SW 1271 (cell line): Measurements from ENCODE around the gene FLYWCH2.

Experiments
- DNase-seq, 2 experiments: peaks; one replicate each; lab custom pipeline; 2025; lab: John Stamatoyannopoulos, UW

The FLYWCH2 gene

GRCh38 chr16:2853531-2854073 lies 29.4 kb upstream of the FLYWCH2 start:
- DNase-seq = no peak

- DNase-seq = no peak
These were observed 28.2 kb upstream of the FLYWCH2 start for GRCh38 chr16:2854700-2855309.

- DNase-seq = no peak
These were observed 27.5 kb upstream of the FLYWCH2 start for GRCh38 chr16:2855536-2855935.

- no peak for DNase-seq
These were observed 26.8 kb upstream of the FLYWCH2 start for GRCh38 chr16:2856061-2856670.

- DNase-seq = no peak
These were observed 26.1 kb upstream of the FLYWCH2 start for GRCh38 chr16:2856686-2857450.

- DNase-seq = no peak
These were observed 25.4 kb upstream of the FLYWCH2 start, which contains the start of gene PRSS22 for GRCh38 chr16:2857451-2858244. TSS of gene PRSS22 (minus strand) at chr16:2858170. CDS start at chr16:2858104, 66 bp downstream.

- DNase-seq = no peak
These were observed 24.6 kb upstream of the FLYWCH2 start for GRCh38 chr16:2858245-2859025.

GRCh38 chr16:2859686-2860265 lies 23.2 kb upstream of the FLYWCH2 start:
- DNase-seq = no peak

- no peak for DNase-seq
These were observed 22.0 kb upstream of the FLYWCH2 start for GRCh38 chr16:2860826-2861567.

GRCh38 chr16:2865651-2866050 lies 17.4 kb upstream of the FLYWCH2 start:
- DNase-seq = no peak

- no peak for DNase-seq
These were observed 16.6 kb upstream of the FLYWCH2 start for GRCh38 chr16:2866431-2866830.

- DNase-seq = no peak
These were observed 15.4 kb upstream of the FLYWCH2 start for GRCh38 chr16:2867661-2867986.

GRCh38 chr16:2867987-2868789 lies 14.8 kb upstream of the FLYWCH2 start:
- DNase-seq = peak; percentile 76 to 89

- no peak for DNase-seq
These were observed 11.1 kb upstream of the FLYWCH2 start for GRCh38 chr16:2871926-2872325.

GRCh38 chr16:2874032-2874911 lies 8.7 kb upstream of the FLYWCH2 start:
- no peak for DNase-seq

- peak; percentile 15 to 63 for DNase-seq
These were observed 8.1 kb upstream of the FLYWCH2 start for GRCh38 chr16:2874912-2875362.

GRCh38 chr16:2879854-2880508 lies 3.0 kb upstream of the FLYWCH2 start:
- no peak for DNase-seq
